Activated CD4-positive, alpha-beta memory T cell treated with anti-CD3 and anti-CD28 coated beads for 36 hours (primary cell): Measurements from ENCODE around the gene RGMB. TPM values are rescaled to one million over a fixed set of nuclear protein-coding genes. Genes with fewer than 3 reads are reported as not detected.
"Not testable (repeated sequence)": the region's sequence is repeated elsewhere in the genome, so short reads cannot be mapped to it uniquely, and the experiment has no call there.

ENCODE experiments used
- CTCF ChIA-PET: fragments of 350-600 bp; sonication (Branson Sonifier 250); formaldehyde crosslinking; loops from one replicate; lab custom pipeline; 2021; ENCODE audit warnings: antibody characterized with exemption, inconsistent platforms; lab: Charles Lee
- POLR2A ChIA-PET: fragments of 350-600 bp; sonication (Branson Sonifier 250); formaldehyde crosslinking; loops from one replicate; lab custom pipeline; 2021; ENCODE audit warnings: antibody characterized with exemption; lab: Charles Lee
- DNase-seq: peaks from one replicate; pipeline ENCODE4 v3.0.0-alpha.2; 2020
- H3K27ac Mint-ChIP-seq: one replicate; pipeline ENCODE4 v1.8.0; 2021; ENCODE audit warnings: mixed read lengths
- H3K27me3 Mint-ChIP-seq: one replicate; pipeline ENCODE4 v1.8.0; 2021; ENCODE audit warnings: mixed read lengths
- H3K36me3 Mint-ChIP-seq: one replicate; pipeline ENCODE4 v1.8.0; 2021; ENCODE audit warnings: mixed read lengths
- H3K4me1 Mint-ChIP-seq: one replicate; pipeline ENCODE4 v1.8.0; 2021; ENCODE audit warnings: low read depth, mixed read lengths
- H3K4me3 Mint-ChIP-seq: one replicate; pipeline ENCODE4 v1.8.0; 2021; ENCODE audit warnings: mild to moderate bottlenecking, mixed read lengths
- H3K9me3 Mint-ChIP-seq: one replicate; pipeline ENCODE4 v1.8.0; 2021; ENCODE audit warnings: mixed read lengths
- intact Hi-C: fragments of 100-400 bp; cut with micrococcal nuclease; formaldehyde crosslinking; loops from one replicate; pipeline ENCODE4 v1.15.1; 2023
- total RNA-seq, 2 experiments: library from RNA; stranded (reverse); gene quantifications; one replicate each; pipeline ENCODE4 v1.2.3, GENCODE V29; 2021

RGMB gene
- total RNA-seq, 2 experiments from 2014 or later: 3.3 to 3.8 TPM

DNA sequence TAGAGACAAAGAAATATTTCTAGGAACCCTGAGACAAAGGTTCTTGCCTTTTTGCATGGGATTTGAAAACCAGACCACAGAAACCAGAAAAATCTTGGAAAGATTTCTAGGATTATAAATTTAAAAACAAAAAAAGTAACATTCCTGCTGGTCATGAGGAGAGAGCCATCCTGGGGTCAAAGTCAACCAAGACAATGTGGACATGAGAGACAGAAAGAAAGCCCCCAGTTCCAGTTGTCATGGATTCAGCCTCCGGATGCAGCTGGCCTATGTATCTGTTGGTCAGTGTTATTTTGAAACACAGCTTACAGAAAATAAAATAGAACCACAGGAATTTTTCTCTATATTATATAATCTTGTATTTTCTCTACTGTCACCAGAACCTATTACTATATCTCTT is 24.4 kb upstream of the RGMB start:
- Mint-ChIP-seq H3K36me3 (no peaks in the 10 kb centered on the region), H3K9me3 (peaks cover 5% of the 10 kb centered on the region), H3K27ac (no peak overlapping the region), H3K4me1 (no peaks in the 10 kb centered on the region), H3K4me3 (no peak overlapping the region), H3K27me3 (peaks cover 4% of the 10 kb centered on the region)
- ChIA-PET POLR2A (no interaction called here), CTCF (interaction anchor here (2.5 kb wide), 1 partner anchor 20 kb away, joined by 7 read pairs; no protein-coding TSS in a partner anchor)
- DNase-seq: no peak
- intact Hi-C loops: no loop called here

DNA sequence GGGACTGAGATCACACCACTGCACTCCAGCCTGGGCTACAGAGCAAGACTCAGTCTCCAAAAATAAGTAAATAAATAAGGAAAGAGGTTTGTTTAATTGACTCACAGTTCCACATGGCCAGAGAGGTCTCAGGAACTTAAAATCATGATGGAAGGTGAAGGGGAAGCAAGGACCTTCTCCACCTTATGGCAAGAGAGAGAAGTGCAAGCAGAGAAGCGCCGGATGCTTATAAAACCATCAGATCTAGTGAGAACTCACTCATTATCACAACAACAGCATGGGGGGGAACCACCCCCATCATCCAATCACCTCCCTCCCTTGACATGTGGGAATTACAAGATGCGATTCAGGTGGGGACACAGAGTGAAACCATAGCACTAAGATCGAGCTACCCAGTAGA is 22.8 kb upstream of the RGMB start:
- no peaks in the 10 kb centered on the region for H3K4me1 Mint-ChIP-seq
- H3K27ac Mint-ChIP-seq: no peak overlapping the region
- ChIA-PET POLR2A (no interaction called here), CTCF (interaction anchor here (2.5 kb wide), 1 partner anchor 18 kb away, joined by 7 read pairs; no protein-coding TSS in a partner anchor)
- no peak for DNase-seq
- H3K9me3 Mint-ChIP-seq: peaks cover 5% of the 10 kb centered on the region
- intact Hi-C loops: no loop called here
- H3K27me3 Mint-ChIP-seq: peaks cover 3% of the 10 kb centered on the region
- H3K36me3 Mint-ChIP-seq: no peaks in the 10 kb centered on the region
- no peak overlapping the region for H3K4me3 Mint-ChIP-seq

DNA sequence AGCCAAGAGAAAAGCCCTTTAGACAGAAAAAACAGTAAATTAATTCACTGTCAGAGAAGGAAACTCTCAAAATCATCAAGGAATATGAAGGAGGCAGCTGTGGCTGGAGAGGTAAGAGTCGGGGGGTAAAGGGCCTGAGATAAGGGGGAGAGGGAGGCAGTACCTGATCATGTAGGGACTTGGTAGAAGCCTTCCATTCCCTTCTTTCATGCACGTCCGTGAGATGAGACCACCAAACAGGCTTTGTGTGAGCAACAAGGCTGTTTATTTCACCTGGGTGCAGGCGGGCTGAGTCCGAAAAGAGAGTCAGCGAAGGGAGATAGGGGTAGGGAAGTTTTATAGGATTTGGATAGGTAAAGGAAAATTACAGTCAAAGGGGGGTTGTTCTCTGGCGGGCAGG is 21.1 kb upstream of the RGMB start:
- POLR2A ChIA-PET, intact Hi-C loops, DNase-seq, H3K4me1 Mint-ChIP-seq, H3K4me3 Mint-ChIP-seq, H3K27ac Mint-ChIP-seq, H3K27me3 Mint-ChIP-seq, H3K36me3 Mint-ChIP-seq, H3K9me3 Mint-ChIP-seq: not testable (repeated sequence)
- CTCF ChIA-PET: interaction anchor here (0.6 kb wide), 1 partner anchor 18 kb away, joined by 3 read pairs; no protein-coding TSS in a partner anchor

GRCh38 chr5:98752801-98753200 is 20.7 kb upstream of the RGMB start:
- CTCF ChIA-PET: interaction anchor here (0.6 kb wide), 1 partner anchor 18 kb away, joined by 3 read pairs; no protein-coding TSS in a partner anchor

DNA sequence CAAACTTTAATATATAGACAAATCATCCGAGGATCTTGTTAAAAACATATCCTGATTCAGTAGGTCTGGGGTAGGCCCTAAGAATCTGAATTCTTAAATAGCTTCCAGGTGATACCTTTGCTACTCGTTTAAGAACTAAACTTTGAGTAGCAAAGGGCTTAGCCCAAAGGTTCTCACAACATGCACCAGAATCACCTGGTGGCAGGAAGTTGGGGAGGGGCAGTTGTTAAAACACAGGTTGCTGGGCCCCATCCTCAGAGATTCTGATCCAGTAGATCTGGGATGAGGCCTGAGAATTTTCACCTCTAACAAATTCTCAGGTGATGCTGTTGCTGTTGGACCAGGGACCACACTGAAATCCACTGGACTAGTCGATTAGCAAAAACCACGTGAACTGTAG is 20.0 kb upstream of the RGMB start:
- CTCF ChIA-PET: no interaction called here
- Mint-ChIP-seq H3K4me1 (no peaks in the 10 kb centered on the region), H3K9me3 (peaks cover 2% of the 10 kb centered on the region), H3K36me3 (no peaks in the 10 kb centered on the region), H3K4me3 (no peak overlapping the region), H3K27ac (no peak overlapping the region), H3K27me3 (peaks cover 6% of the 10 kb centered on the region)
- no peak for DNase-seq
- POLR2A ChIA-PET: no interaction called here
- intact Hi-C loops: no loop called here

More at GRCh38 chr5:98752801-98753200, 20.7 kb upstream of the RGMB start:
- H3K36me3 Mint-ChIP-seq, H3K27ac Mint-ChIP-seq, H3K4me3 Mint-ChIP-seq, POLR2A ChIA-PET, H3K9me3 Mint-ChIP-seq, intact Hi-C loops, H3K4me1 Mint-ChIP-seq, DNase-seq, H3K27me3 Mint-ChIP-seq: not testable (repeated sequence)

DNA sequence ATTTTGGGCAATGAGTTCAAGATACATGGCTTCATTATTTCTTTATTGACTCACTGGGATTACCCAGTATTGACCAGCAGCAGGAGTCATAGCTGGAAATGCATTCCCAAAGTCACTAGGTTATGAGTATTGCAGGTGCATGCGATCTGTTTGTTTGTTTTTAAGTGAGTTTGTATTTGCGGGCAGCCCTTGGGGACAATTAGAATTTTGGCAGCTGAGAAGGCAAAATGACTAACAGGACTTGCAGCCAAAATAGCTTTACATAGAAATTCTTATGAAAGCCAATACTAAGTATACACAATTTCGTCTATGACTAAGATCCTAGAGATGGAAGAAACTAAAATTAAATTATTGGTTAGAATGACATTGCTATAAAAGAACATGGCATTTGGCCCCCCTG is 18.1 kb upstream of the RGMB start:
- H3K36me3 Mint-ChIP-seq: no peaks in the 10 kb centered on the region
- H3K27ac Mint-ChIP-seq: no peak overlapping the region
- intact Hi-C loops: no loop called here
- H3K9me3 Mint-ChIP-seq: peaks cover 2% of the 10 kb centered on the region
- H3K4me1 Mint-ChIP-seq: no peaks in the 10 kb centered on the region
- CTCF ChIA-PET: interaction anchor here (1.0 kb wide), 1 partner anchor 41 kb away, joined by 3 read pairs; no protein-coding TSS in a partner anchor
- POLR2A ChIA-PET: no interaction called here
- DNase-seq: no peak
- peaks cover 6% of the 10 kb centered on the region for H3K27me3 Mint-ChIP-seq
- H3K4me3 Mint-ChIP-seq: no peak overlapping the region

DNA sequence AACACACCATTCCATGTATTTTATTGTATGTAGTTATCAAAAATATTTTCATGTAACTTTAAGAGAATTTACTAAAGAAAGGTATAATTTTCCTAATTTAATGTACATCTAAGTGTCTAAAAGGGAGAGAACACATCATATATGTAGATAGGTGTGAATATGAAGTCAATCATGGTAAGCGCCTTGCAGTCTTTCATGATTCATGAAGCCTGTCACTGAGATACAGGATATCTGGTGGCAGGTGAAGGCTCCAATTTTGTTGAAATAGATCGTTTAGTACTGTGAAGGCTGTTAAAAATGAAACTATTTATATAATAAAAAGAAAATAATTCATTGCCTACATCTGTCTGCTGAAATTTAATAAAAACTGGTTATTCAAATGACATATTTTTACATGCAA is 15.5 kb upstream of the RGMB start:
- peaks cover 2% of the 10 kb centered on the region for H3K9me3 Mint-ChIP-seq
- no peaks in the 10 kb centered on the region for H3K36me3 Mint-ChIP-seq
- CTCF ChIA-PET: no interaction called here
- H3K4me1 Mint-ChIP-seq: no peaks in the 10 kb centered on the region
- intact Hi-C loops: no loop called here
- H3K27me3 Mint-ChIP-seq: peaks cover 11% of the 10 kb centered on the region
- no peak overlapping the region for H3K4me3 Mint-ChIP-seq
- POLR2A ChIA-PET: no interaction called here
- no peak for DNase-seq
- H3K27ac Mint-ChIP-seq: no peak overlapping the region

GRCh38 chr5:98763001-98763630 is 10.3 kb upstream of the RGMB start:
- Mint-ChIP-seq H3K4me3 (no peak overlapping the region), H3K4me1 (peaks cover under 1% of the 10 kb centered on the region), H3K27me3 (peaks cover 20% of the 10 kb centered on the region), H3K27ac (no peak overlapping the region), H3K9me3 (no peaks in the 10 kb centered on the region), H3K36me3 (no peaks in the 10 kb centered on the region)
- ChIA-PET POLR2A (no interaction called here), CTCF (no interaction called here)
- no peak for DNase-seq
- intact Hi-C loops: no loop called here

- H3K27me3 Mint-ChIP-seq: peaks cover 31% of the 10 kb centered on the region
- no peak for DNase-seq
- no peak overlapping the region for H3K27ac Mint-ChIP-seq
- intact Hi-C loops: no loop called here
- peaks cover 13% of the 10 kb centered on the region for H3K4me1 Mint-ChIP-seq
- H3K36me3 Mint-ChIP-seq: no peaks in the 10 kb centered on the region
- no peaks in the 10 kb centered on the region for H3K9me3 Mint-ChIP-seq
- ChIA-PET CTCF (no interaction called here), POLR2A (no interaction called here)
- H3K4me3 Mint-ChIP-seq: no peak overlapping the region
Observed at GRCh38 chr5:98765815-98766214, 7.6 kb upstream of the RGMB start.

- H3K4me3 Mint-ChIP-seq: no peak overlapping the region
- peaks cover 25% of the 10 kb centered on the region for H3K4me1 Mint-ChIP-seq
- CTCF ChIA-PET: interaction anchor here (0.9 to 6.2 kb wide), 18 partner anchors 9 to 1537 kb away, joined by 3 to 88 read pairs (median 5); no protein-coding TSS in a partner anchor
- no peak overlapping the region for H3K27ac Mint-ChIP-seq
- POLR2A ChIA-PET: no interaction called here
- intact Hi-C loops: no loop called here
- no peaks in the 10 kb centered on the region for H3K36me3 Mint-ChIP-seq
- no peaks in the 10 kb centered on the region for H3K9me3 Mint-ChIP-seq
- DNase-seq: no peak
- peaks cover 29% of the 10 kb centered on the region for H3K27me3 Mint-ChIP-seq
Observed at GRCh38 chr5:98767581-98767980, 5.9 kb upstream of the RGMB start.

GRCh38 chr5:98768160-98768959 is 5.1 kb upstream of the RGMB start:
- POLR2A ChIA-PET: no interaction called here
- H3K27ac Mint-ChIP-seq: no peak overlapping the region
- intact Hi-C loops: loop anchor here (1.0 kb wide), 2 partner anchors 59 to 1537 kb away; no protein-coding TSS in a partner anchor
- H3K36me3 Mint-ChIP-seq: no peaks in the 10 kb centered on the region
- no peaks in the 10 kb centered on the region for H3K9me3 Mint-ChIP-seq
- CTCF ChIA-PET: interaction anchor here (0.6 to 6.2 kb wide), 34 partner anchors 9 to 1538 kb away, joined by 3 to 88 read pairs (median 4); no protein-coding TSS in a partner anchor
- DNase-seq: peak; percentile 52
- peaks cover 32% of the 10 kb centered on the region for H3K27me3 Mint-ChIP-seq
- H3K4me3 Mint-ChIP-seq: peak overlapping the region; percentile 84
- H3K4me1 Mint-ChIP-seq: peaks cover 32% of the 10 kb centered on the region

DNA sequence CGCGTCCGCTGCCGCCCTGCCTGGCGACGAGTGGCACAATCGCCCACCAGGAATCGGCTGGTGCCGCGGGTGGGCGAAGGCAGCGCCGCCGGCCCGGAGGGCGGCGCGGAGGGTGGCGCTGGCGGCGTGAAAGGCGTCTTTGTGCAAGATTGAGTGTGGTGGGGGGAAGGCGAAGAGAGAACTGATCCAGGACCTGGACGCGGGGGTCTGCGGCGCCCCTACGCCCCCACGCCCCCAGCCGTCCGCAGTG is 4.6 kb upstream of the RGMB start:
- no peaks in the 10 kb centered on the region for H3K36me3 Mint-ChIP-seq
- intact Hi-C loops: loop anchor here (1.0 kb wide), 3 partner anchors 58 to 1538 kb away; no protein-coding TSS in a partner anchor
- H3K4me1 Mint-ChIP-seq: peaks cover 32% of the 10 kb centered on the region
- no peak overlapping the region for H3K27ac Mint-ChIP-seq
- no peaks in the 10 kb centered on the region for H3K9me3 Mint-ChIP-seq
- H3K4me3 Mint-ChIP-seq: peak overlapping the region; percentile 84
- H3K27me3 Mint-ChIP-seq: peaks cover 30% of the 10 kb centered on the region
- DNase-seq: no peak
- POLR2A ChIA-PET: no interaction called here
- CTCF ChIA-PET: interaction anchor here (0.6 to 6.2 kb wide), 30 partner anchors 9 to 557 kb away, joined by 3 to 88 read pairs (median 4); no protein-coding TSS in a partner anchor
